Measurements from ENCODE around the gene HSPG2.
A peak's percentile ranks its signal among the peaks of the same experiment; 100 is the strongest.
"Not testable (repeated sequence)": the region's sequence is repeated elsewhere in the genome, so short reads cannot be mapped to it uniquely, and the experiment has no call there.

The HSPG2 gene

DNA sequence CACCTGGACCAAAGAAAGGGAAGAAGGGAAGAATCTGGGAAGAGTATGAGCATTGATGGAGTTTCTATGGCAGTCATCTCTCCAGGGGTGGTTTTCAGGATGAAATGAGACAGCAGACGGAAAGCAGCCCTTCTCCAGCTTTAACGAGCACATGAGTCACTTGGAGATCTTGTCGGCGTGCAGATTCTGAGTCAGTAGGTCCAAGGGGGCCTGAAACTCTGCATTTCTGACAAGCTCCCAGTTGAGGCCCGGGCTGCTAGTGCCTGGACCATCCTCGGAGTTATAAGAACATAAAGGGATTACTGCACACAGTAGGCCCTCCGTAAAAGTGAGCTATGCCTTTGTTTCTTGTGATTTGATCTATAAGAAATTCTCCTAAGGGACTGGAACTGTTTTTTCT, 17.6 kb downstream of the HSPG2 start:
- peak in 2 of 42 donors; percentile 14 to 18 for DNase-seq

DNA sequence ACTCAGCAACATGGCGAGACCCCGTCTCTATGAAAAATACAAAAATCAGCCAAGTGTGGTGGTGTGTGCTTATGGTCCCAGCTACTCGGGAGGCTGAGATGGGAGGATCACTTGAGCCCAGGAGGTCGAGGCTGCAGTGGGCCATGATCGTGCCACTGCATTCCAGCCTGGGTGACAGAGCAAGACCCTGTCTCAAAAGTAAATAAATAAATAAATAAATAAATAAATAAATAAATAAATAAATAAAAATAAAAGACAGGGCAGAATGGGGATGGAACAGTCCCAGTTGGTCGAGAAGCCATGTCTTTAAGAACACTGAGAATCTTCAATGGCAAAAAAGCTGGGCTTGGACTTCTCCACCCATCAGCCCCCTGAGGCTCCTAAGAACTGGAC, 19.9 kb downstream of the HSPG2 start:
- intact Hi-C loops (cut with DNase I); DNase-seq: not testable (repeated sequence)

More for the DNA sequence above, 17.6 kb downstream of the HSPG2 start:
- intact Hi-C loops (cut with DNase I), result no loop called here

DNA sequence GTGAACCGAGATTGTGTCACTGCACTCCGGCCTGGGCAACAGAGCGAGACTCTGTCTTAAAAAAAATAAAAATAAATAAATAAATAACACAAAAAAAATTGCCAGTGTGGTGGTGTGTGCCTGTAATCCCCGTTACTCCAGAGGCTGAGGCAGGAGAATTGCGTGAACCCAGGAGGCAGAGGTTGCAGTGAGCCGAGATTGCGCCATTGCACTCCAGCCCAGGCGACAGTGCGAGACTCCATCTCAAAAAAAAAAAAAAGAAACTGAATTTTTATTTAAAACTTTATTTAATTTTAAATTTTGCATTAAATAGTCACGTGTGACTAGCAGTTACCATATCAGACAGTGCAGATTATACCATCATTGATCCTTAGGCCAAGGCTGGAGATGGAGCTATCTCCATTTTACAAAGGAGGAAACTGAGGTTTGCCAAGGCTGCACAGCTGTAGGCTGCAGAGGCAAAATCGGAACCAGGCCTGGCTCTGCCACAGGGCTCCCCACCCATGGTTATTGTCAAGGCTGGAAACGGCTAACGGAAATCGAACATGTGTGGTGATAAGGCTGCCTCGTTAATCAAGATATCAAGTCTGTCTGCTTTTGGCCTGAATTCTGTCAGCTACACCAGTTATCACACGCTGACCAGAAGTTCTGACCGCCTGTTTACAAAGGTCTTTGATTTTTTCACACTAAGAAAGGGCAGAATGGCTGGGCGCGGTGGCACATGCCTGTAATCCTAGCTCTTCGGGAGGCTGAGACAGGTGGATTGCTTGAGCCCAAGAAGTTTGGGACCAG, 20.5 kb downstream of the HSPG2 start:
- no peak for DNase-seq
- intact Hi-C loops (cut with DNase I), result no loop called here

DNA sequence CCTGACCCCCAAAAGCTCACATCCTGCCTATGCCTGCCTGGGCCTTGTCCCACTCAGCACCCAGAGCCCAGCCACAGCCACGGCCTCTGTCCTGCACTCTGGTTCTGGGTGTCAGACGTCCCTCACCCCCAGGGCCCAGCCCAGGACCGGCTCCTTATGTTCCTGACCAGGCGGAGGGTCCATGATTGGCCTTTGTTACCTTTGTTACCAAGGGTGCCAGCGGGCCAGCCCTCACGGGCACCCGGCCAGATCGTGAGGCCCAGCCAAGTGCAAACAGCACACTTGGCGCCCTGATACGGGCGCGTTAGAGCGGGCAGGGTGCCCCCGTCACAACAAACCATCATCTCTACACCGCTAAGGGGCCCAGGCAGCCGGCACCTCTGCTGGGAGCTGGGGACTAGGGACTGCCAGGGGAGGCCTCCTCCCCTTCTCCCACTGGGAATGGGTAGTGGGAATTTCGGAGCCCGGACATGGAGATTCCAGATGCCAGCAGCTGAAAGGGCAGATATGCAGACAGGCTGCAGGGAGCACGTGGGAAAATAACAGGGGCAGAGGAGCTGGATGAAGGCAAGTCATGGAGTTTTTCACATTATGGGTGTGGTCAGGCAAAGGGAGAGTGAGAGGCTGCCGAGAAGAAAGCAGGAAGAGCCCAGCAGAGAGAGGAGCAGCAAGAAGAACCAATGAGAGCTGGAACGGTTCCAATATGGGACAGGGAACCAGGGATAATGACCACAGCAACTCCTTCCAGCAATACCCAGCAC, 22.1 kb downstream of the HSPG2 start:
- intact Hi-C loops (cut with DNase I), result no loop called here
- no peak for DNase-seq

DNA sequence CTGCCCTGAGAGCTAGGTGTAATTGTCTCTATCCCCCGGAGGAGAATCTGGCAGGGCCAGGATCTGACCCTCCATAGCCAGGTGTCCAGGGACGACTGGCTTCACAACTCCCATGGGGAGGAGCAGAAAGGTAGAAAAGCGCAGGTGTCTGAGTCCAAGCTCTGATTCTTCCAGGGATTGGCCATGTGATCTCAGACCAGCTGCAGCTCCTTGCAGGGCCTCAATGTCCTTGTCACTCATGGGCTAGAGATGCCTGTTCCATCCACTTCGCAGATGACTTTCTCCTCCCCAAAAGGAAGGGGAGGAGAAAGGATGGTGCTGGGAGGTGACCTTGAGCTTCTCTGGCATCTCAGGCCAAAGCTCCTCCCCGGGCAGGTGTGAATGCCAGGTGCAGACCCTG, 22.7 kb downstream of the HSPG2 start:
- intact Hi-C loops (cut with DNase I), result no loop called here
- DNase-seq, result no peak

DNA sequence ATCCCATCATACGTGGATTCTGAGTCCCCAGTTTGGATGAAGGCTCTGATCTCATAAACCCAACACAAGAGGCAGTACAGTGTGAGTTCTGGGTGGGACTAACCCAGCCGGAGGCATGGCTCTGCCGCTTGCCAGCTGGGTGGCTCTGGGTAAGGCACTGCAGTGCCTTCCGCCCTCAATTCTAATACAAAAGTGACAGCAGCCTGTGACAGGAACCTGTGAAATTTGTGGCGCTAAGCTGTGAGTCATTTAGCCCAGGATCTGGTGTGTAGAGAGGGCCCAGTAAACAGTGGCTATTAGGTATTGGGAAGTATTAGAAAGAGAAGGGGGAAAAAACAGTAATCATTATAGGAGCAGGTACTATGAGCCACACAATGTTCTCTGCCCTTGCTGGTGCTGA, 23.3 kb downstream of the HSPG2 start:
- DNase-seq, result peak in 11 of 42 donors; percentile 18 to 47 (median 30)
- intact Hi-C loops (cut with DNase I), result no loop called here

DNA sequence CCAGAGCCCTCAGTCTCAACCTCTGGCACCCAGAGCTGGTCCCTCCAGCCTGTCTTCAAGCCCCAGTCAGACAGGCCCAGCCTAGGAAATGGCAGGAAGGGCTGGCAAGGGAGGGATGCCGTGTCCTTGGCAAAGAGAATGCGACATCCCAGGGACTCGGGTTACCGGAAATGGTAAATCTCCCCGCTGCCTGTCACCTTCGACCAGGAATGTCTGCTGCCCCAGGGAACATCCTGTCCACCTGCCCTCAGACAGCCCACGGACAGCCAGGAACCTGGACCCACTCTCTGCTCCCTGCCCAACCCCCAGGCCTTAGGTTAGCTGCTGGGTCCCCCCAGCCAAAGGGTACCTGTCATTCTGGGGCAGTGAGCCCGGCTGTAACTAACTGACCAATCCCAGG, 23.9 kb downstream of the HSPG2 start:
- intact Hi-C loops (cut with DNase I), result no loop called here
- DNase-seq, result no peak

DNA sequence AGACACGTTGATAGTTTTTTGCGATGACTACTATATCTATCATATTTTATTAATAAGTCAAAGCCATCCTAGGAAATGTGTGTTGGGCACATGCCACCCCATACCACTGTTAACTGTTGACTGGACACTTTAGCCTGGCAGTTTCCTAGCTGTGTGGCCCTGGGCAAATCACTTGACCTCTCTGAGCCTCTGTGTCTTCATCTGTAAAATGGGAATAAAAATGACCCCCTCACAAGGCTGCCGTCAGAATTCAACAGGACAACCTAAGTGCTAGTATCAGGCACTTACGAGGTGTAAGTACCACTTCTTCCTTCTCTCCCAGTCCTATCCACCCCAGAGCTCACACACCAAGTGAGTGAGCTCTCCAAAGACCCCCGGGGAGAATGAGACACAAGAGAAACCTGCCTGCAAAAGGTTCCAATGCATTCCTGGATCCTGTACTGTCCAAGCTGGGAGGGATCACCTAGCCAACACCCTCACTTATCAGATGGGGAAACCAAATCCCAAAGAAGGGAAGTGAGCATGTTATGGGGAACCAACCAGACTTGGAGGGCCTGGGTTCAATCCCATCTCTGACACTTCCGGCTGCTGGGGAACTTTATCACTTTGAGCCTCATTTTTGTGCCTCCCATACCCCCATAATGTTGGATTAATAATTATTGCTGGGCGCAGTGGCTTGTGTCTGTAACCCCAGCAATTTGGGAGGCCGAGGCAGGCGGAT, 24.9 kb downstream of the HSPG2 start:
- DNase-seq, result no peak
- intact Hi-C loops (cut with DNase I), result no loop called here

DNA sequence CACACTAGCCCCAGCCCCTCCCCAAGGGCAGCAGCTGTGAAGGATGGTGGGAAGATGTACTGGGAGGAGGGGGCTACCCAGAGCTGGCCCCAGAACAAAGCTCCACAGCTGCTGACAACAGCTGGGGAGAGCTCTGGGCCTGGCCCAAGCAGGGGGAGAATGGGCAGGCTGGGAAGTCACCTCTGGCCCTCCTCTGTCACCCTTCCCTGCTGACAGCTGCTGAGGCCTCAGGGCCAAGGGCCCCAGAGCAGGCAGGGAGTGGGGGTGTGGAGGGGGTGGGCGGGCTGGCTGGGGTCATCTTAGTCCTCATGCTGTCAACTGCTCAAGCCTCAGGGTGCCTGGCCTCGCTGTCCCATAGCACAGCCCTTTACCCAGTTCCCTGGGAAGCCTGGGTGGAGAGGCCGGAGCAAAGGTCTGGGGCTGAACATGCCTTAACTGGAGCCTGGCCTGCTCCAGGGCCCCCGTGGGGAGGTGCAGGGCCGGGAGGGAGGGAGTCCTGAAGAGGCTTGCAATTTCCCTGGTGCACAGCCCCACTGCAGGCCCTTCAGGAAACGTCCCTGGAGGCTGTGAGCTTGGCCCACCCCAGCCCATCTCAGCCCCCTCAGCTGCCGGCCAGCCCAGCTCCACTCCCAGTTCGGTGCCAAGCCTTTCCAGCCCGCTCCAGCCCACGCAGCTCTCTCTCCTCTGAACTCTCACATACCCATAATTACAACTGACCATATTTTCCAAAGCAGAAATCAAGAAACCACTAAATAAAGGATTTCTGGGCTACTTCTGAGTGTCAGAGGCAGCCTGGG, 25.7 kb downstream of the HSPG2 start:
- DNase-seq, result no peak
- intact Hi-C loops (cut with DNase I), result no loop called here

DNA sequence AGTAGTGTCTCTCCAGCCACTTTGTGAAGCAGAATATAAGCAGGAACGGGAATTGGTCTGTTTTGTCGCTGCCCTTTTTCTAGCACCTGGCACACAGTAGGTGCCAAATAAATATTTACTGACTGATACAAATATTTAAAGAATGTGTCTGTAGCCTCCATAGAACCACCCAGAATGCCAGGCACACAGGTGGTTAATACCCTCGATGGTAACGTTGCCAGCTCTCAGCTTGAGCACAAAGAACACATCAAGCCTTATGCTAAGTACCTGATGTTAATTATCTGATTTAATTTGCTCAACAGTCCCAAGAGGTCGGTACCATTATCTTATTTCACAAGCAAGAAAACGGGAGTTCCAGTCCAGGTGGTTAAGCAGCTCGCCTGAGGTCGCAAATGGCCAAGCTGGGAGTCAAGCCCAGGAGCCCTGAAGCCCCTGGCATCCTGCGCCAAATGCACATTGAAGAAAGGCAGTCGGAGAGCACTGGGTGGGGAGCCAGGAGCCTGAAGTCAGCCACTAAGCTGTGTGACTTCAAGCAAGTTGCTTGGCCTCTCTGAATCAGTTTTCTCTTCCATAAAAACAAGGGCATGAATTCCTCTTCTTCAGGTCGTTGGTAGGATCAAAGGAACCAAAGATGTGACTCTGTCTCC, 26.4 kb downstream of the HSPG2 start:
- DNase-seq, result no peak
- intact Hi-C loops (cut with DNase I), result no loop called here

DNA sequence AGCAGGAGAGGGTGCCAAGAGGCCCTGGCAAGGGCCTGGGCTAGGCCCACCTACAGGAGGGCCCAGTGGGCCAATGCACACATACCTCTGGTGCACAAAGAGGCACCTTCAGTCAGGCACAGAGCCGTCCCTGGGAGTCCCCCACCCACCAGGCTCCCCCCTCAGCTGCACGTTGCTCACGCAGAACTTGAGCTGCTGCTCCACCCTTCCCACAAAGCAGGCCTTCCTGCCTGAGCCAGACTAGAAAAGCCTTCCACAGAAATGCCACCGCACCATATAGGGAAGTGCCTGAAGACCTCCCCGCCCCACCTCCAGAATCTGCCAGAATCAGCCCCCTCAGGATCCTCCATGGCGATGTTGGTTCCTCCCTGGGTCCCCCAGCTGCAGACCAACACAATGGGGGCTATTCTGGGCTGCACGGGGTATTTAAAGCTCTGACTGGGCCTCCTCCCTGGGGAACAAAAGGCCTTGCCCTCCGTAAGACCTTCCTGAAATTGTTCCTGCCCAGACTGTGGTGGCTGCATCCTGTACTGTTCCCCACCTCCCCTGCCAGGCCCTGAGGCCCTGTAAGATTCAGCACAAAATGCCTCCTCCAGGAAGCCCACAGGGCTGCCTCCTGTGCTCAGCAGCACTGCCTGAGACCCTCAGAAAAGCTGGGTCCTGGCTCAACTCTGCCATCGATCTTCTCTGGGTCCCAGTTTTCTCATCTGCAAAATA, 27.2 kb downstream of the HSPG2 start:
- intact Hi-C loops (cut with DNase I), result no loop called here
- DNase-seq, result peak in 2 of 42 donors; percentile 3 to 8

DNA sequence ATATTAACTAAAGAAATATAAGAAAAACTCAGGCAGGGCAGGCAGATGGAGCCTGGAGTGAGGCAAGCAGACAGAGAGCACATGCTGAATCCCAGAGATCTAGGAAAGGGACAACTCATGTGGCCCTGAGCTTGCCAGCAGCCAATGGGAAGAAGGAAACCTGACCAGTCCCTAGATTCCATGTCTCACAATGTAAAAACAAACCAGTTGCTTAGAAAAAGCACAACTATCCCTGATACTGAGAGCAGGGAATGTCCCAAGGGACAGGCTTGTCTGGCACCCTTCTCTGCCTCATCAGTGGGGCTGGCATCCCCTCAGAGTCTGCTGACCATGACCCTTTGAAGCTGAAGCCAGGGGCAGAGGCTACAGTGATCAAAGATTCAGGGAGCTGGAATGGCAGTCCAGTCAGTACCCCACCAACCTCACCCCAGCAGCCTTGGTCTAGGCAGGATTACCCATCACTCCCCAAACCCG, 27.8 kb downstream of the HSPG2 start:
- DNase-seq, result no peak
- intact Hi-C loops (cut with DNase I), result no loop called here

DNA sequence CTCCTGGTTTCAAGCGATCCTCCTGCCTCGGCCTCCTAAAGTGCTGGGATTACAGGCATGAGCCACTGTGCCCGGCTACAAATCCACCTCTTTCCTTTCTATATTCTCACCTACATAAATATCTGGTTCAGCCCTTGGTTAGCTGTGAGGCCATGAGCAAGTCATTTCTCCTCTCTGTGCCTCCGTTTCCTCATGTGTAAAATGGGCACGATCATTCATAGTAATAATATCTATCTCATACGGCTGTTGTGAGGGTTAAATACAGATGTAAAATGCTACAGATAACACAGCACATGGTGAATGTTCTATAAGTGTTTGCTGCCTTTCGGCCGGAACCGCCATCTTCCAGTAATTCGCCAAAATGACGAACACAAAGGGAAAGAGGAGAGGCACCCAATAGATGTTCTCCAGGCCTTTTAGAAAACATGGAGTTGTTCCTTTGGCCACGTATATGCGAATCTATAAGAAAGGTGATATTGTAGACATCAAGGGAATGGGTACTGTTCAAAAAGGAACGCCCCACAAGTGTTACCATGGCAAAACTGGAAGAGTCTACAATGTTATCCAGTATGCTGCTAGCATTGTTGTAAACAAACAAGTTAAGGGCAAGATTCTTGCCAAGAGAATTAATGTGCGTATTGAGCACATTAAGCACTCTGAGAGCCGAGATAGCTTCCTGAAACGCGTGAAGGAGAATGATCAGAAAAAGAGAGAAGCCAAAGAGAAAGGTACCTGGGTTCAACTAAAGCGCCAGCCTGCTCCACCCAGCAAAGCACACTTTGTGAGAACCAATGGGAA, 29.2 kb downstream of the HSPG2 start:
- intact Hi-C loops (cut with DNase I), result not testable (repeated sequence)

DNA sequence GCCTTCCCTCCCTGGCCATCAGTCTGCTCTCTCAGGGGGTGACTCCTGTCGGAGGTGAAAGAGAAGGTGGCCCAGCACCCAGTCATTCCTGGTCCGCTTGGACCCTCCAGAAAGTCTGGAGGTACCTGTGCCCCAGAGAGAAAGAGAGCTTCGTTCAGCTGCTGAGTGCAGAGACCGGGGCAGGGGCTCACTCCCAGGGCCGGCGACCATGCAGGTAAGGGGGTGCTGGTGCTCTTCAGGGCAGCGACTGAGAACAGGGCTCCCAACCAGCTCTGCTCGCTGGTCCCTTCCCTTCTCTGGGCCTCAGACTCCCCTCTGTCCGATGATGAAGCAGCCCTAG, 30.1 kb downstream of the HSPG2 start:
- DNase-seq, result no peak
- intact Hi-C loops (cut with DNase I), result no loop called here

More for the DNA sequence above, 29.2 kb downstream of the HSPG2 start:
- DNase-seq, result not testable (repeated sequence)

DNA sequence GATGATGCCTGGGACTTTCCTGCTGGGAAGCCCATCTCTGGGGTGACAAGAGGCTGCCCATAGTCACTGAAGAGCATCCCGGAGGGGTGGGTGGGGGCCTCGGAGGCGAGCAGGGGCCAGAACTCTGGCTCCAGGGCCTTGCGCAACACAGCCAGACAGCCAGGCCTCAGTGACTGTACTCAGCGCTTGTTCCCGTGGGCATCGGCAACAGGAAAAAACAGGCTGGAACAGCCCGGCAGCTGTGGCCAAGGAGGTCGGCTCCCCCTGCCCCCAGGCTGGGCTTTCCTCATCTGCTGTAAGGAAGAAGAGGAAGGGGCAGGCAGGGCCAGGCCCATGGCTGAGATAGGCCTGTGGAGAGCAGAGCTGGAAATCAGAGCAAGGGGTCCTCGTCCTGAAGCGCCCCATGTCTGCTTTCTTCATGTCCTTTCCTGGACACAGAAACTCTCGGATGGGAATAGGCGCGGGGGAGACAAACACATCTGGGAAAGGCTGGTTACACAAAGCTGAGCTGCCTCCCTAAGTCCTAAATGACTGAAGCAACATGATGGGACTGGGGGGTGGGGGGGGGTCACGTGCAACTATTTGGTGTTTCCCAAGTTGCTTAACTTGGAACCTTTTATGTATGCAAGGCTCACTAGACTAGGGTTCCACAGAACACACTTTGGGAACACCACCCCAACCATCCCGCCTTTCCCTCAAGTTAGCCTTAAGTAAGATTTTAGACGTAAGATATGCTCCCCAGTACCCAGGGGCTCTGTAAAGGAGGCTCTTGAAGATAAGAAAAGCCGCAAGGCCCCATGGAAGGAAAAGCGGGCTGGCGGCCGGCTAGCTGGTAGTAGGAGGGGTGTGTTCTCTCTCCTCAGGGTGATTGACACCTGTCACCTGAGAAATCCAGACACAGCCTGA, 30.7 kb downstream of the HSPG2 start:
- intact Hi-C loops (cut with DNase I), result no loop called here
- no peak for DNase-seq

Measured in head of caudate nucleus (tissue), 42 donors.